GM21717 (cell line): ENCODE results near the gene SIRT7.

ENCODE experiments used
- ATAC-seq: cut with Tn5 transposase; IDR thresholded peaks from one replicate; pipeline ENCODE4 v1.9.1; 2021; ENCODE audit warnings: mild to moderate bottlenecking, moderate library complexity; ENCODE audit not compliant: unreplicated experiment

SIRT7 gene

GRCh38 chr17:81917565-81918332 is at the start of gene SIRT7:
Gene SIRT7 (minus strand): TSS chr17:81918176. CDS start chr17:81918131, 45 bp downstream.
- ATAC-seq, result peak; percentile 29

- ATAC-seq, result no peak
Measured at GRCh38 chr17:81967244-81967532, 49.2 kb upstream of the SIRT7 start.

GRCh38 chr17:81966343-81967243 is 48.6 kb upstream of the SIRT7 start:
- ATAC-seq, result no peak

- no peak for ATAC-seq
Measured at GRCh38 chr17:81964081-81964849, 46.3 kb upstream of the SIRT7 start.

GRCh38 chr17:81962499-81963441 is 44.8 kb upstream of the SIRT7 start:
- no peak for ATAC-seq

GRCh38 chr17:81961521-81962498 is 43.8 kb upstream of the SIRT7 start:
- ATAC-seq, result no peak

GRCh38 chr17:81961087-81961511 is 43.1 kb upstream of the SIRT7 start, which contains the start of gene NOTUM:
Gene NOTUM (minus strand): TSS chr17:81961187. CDS start chr17:81960909, 278 bp downstream.
- no peak for ATAC-seq

- no peak for ATAC-seq
Measured at GRCh38 chr17:81960130-81960958, 42.4 kb upstream of the SIRT7 start.

- ATAC-seq, result no peak
Measured at GRCh38 chr17:81959362-81960129, 41.6 kb upstream of the SIRT7 start.

- no peak for ATAC-seq
Measured at GRCh38 chr17:81958633-81959342, 40.8 kb upstream of the SIRT7 start.

GRCh38 chr17:81957691-81958432 is 39.9 kb upstream of the SIRT7 start:
- ATAC-seq, result no peak

- ATAC-seq, result no peak
Measured at GRCh38 chr17:81956607-81957589, 38.9 kb upstream of the SIRT7 start.

GRCh38 chr17:81955756-81956544 is 38.0 kb upstream of the SIRT7 start:
- ATAC-seq, result no peak
